GM12865 (cell line): ENCODE results near the gene HCFC1R1.
A peak's percentile ranks its signal among the peaks of the same experiment; 100 is the strongest.
"Not testable (repeated sequence)": the region's sequence is repeated elsewhere in the genome, so short reads cannot be mapped to it uniquely, and the experiment has no call there.

Experiments
- DNase-seq: peaks from one replicate; pipeline ENCODE4 v3.0.0; 2010; ENCODE audit warnings: low read depth
- H3K4me3 ChIP-seq: 2 replicates; pipeline ENCODE4 v1.5.1; 2011; ENCODE audit warnings: mild to moderate bottlenecking, low read depth, low read length, control low read depth
- TF ChIP-seq, protein P1 (sequence below): IDR thresholded peaks from 2 replicates; pipeline ENCODE4 v1.5.1; 2011; ENCODE audit warnings: low read length, control low read depth, low read depth, inconsistent platforms; ENCODE audit not compliant: insufficient read depth; ENCODE audit errors: missing control alignments

HCFC1R1 gene

DNA sequence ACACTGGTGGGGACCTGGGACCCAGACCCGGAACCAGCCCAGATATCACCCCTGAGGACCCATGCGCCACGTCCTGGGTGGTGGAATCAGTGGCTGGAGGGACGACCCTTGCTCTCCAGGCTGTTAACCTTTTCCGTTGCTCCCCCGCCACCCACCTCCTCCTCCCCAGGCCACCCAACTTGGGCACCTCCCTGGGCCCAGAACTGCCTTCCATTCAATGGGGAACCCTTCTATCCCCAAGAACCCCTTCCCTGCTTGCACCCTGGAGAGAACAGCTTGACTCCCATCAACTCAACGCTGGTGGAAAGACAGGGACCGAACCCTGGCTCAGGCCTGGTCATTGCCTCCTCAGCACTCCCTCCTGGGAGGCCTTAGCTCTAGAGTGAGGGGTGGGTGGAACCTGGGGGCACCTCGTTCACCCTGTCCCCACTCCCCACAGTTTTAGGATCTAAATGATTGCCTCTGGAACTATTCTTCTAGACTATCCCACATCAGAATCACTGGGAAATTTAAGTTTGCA, 36.0 kb upstream of the HCFC1R1 start:
- H3K4me3 ChIP-seq, result peak overlapping the region; percentile 98
- DNase-seq, result no peak
- TF ChIP-seq, protein P1, sequence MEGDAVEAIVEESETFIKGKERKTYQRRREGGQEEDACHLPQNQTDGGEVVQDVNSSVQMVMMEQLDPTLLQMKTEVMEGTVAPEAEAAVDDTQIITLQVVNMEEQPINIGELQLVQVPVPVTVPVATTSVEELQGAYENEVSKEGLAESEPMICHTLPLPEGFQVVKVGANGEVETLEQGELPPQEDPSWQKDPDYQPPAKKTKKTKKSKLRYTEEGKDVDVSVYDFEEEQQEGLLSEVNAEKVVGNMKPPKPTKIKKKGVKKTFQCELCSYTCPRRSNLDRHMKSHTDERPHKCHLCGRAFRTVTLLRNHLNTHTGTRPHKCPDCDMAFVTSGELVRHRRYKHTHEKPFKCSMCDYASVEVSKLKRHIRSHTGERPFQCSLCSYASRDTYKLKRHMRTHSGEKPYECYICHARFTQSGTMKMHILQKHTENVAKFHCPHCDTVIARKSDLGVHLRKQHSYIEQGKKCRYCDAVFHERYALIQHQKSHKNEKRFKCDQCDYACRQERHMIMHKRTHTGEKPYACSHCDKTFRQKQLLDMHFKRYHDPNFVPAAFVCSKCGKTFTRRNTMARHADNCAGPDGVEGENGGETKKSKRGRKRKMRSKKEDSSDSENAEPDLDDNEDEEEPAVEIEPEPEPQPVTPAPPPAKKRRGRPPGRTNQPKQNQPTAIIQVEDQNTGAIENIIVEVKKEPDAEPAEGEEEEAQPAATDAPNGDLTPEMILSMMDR, result no peak

DNA sequence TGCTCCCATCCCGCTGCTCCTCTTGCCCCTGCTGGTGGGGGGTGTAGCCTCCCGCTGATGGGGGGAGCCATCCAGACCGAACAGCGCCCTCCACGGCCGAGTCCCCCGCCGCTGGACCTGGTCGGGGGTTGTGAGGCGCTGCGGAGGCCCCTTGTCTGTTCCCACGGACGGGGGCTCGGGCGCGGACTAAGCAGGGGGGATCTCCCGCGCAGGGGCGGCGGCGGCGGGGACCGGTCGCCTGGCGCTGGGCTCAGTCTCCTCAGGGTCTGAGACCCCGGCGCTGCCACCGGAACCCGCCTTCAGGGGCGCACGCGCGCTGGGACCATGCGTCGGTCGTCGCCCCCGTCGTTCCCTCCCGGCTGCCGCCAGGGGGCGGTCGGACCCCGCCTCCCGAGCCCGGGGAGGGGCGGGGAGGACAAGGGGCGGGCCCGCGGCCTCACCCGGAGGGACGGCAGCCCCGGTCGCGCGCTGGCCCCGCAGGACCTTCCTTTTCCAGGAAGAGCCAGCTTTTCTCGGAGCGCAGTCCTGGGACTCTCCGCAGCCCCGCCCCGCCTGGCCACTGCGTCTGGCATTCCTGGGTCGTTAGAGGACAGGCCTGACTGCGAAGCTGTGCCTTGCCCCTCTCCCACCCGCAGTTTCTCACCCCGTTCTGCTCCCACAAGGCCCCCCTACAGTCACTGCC, 35.4 kb upstream of the HCFC1R1 start:
- H3K4me3 ChIP-seq, result peak overlapping the region; percentile 98
- peak; percentile 89 for DNase-seq
- TF ChIP-seq, protein P1, result peak; percentile 89

DNA sequence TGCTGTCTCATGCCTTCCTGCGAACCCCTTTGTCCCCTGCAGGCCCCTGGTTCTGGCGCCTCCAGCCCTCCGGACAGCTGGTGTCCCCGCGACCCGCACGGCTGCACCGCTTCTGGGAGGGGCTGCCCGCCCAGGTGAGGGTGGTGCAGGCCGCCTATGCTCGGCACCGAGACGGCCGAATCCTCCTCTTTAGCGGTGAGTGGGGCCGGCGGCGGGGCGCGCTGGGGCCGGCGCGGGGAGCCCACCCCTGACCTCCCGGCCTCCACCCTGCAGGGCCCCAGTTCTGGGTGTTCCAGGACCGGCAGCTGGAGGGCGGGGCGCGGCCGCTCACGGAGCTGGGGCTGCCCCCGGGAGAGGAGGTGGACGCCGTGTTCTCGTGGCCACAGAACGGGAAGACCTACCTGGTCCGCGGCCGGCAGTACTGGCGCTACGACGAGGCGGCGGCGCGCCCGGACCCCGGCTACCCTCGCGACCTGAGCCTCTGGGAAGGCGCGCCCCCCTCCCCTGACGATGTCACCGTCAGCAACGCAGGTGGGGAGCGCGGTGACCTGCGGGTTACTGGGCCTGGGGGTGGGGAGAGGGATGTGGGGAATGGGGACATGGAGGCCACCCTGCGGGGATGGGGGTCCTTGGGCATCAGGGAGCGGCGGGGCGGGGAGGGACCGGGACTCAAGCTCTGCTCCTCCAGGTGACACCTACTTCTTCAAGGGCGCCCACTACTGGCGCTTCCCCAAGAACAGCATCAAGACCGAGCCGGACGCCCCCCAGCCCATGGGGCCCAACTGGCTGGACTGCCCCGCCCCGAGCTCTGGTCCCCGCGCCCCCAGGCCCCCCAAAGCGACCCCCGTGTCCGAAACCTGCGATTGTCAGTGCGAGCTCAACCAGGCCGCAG, 34.6 kb upstream of the HCFC1R1 start:
- DNase-seq, result peak; percentile 72
- TF ChIP-seq, protein P1, result peak; percentile 40
- H3K4me3 ChIP-seq, result peak overlapping the region; percentile 98

DNA sequence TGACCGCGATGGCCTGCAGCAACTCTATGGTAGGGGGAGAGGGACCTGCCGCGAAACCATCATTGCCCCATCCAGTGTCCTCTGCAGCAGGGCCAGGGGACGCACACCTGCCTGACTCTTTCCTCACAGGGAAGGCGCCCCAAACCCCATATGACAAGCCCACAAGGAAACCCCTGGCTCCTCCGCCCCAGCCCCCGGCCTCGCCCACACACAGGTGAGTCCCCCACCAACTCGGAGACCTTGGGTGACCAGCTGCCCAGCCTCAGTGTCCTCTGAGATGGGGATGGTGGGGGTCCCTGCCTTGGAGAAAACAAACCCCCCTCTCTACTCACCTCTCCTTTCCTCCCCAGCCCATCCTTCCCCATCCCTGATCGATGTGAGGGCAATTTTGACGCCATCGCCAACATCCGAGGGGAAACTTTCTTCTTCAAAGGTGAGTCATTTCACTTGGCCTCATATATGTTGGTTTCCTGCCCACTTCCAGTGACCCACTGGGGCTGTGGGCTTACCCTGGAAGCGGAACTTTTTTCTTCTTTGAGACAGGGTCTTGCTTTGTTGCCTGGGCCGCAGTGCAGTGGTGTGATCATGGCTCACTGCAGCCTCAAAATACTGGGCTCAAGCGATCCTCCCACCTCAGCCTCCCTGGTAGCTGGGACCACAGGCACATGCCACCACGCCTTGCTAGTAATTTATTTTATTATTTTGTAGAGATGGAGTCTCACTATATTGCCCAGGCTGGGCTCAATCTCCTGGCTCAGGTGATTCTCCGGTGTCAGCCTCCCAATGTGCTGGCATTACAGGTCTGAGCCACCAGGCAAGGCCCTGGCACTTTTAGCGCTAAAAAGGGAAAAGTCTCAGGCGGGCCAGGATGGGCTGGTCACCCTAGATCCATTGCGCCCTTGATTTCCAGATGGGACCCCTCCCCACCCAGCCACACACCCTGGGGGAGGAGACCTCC, 33.7 kb upstream of the HCFC1R1 start:
- TF ChIP-seq, protein P1, result no peak
- H3K4me3 ChIP-seq, result no peak overlapping the region
- no peak for DNase-seq

DNA sequence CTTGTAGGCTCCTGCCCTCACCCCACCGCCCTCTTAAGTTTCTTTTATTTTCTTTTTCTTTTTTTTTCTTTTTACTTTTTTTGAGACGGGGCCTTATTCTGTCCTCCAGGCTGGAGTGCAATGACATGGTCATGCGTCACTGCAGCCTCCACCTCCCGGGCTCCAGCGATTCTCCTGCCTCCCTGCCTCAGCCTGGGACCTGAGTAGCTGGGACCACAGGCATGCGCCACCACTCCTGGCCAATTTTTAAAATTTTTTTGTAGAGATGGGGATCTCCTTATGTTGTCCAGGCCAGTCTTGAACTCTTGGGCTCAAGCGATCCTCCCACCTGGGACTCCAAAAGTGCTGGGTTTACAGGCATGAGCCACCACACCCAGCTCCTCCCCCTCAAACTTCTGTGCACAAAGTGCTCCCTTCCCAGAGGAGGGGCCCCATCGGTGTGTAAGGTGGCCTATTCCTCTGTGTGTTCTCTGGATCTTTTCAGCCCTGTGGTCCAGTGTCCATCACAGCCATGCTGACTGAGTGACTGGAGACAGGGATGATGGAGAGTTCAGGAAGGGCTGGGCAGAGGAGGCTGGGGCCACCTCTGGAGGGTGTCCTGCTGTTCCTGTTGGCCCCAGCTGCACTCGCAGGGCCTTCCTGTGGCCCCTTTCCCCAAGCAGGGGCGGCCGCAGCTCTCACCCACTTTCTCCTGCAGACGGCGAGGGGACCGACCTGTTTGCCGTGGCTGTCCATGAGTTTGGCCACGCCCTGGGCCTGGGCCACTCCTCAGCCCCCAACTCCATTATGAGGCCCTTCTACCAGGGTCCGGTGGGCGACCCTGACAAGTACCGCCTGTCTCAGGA, 32.8 kb upstream of the HCFC1R1 start:
- DNase-seq, result no peak
- TF ChIP-seq, protein P1, result no peak
- H3K4me3 ChIP-seq, result no peak overlapping the region

DNA sequence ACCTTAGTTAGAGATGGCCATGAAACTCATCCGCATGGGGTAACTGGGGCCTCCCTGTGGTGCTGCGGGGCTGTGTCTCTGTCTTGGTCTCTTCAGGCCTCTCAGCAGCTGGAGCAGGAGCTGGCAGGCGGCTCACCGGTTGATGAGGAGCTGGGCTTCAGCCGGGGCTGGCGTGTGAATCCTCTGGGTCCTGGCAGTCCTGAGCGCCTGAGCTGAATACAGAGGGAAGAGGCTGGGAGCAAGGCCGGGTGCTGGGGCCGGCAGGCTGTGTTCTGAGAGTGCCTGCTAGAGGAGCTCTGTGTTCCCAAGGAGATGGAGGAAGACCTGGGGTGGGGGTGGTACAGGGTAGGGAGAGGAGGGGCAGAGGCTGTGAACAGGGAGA, 32.0 kb upstream of the HCFC1R1 start:
- DNase-seq, result not testable (repeated sequence)

More for the DNA sequence above, 32.0 kb upstream of the HCFC1R1 start:
- H3K4me3 ChIP-seq, result not testable (repeated sequence)
